ACHN (cell line): Measurements from ENCODE around the gene MYL5.
"Not testable (repeated sequence)": the region's sequence is repeated elsewhere in the genome, so short reads cannot be mapped to it uniquely, and the experiment has no call there.

Experiments used
- DNase-seq: peaks from one replicate; pipeline ENCODE4 v3.0.0-alpha.2; 2015
- in situ Hi-C: cut with HindIII; loops from 2 replicates; pipeline ENCODE4 v1.10.0; 2017; ENCODE audit warnings: low sequenced_read_pairs, low pct_ligation_motif_present, low pct_unique_long_range_greater_than_20kb

MYL5 gene

GRCh38 chr4:666436-666810 lies 7.9 kb upstream of the MYL5 start:
- in situ Hi-C loops = no loop called here
- no peak for DNase-seq

DNA sequence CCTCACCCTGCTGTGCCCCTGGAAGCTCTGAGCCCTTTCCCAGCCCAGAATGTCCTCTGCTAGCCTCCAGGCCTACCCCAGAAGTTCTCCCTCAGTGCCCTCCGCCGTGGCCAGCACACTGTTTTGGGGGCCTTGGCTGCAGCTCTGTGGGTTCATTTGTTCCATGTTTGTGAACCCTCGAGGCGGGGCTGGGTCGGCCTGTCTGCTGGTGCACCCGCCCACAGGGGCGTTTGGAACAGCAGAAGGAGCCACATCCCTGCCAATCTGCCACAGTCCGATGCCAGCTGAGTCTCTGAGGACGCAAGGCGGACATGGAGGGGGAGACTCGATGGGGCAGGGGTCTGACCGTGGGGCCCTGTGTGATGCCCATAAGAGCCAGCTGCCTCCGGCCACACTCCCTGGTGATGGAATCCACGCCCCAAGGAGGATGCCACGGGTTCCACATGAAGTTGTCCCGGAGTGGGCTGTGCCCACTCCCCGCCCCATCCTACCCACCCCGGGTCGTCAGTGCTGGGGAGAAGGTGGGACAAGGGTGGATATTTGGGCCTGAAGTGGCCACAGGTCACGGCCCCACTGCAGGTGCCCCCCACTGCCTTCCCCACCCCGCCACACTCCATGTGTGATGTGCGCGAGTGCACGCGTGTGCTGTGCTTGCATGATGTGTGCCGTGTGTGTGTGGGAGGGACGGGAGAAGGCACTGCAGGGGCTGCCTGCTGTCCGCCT lies 7.4 kb upstream of the MYL5 start:
- in situ Hi-C loops = no loop called here

DNA sequence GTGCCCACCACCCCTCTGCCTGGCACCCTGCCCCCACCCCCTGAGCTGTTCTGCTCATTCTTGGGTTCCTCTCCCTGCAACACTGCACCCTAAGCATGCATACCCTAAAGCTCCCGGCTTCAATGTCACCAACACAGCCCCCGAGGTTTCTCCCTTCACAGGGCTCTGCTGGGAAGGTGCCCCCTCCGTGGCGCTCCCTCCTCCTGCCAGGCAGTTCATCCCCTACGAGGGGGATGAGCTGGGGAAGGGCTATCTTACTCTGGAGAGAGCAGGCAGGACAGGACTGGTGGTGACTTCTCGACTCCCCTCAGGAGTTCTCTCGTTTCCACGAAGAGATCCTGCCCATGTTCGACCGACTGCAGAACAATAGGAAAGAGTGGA lies 6.8 kb upstream of the MYL5 start:
- DNase-seq = no peak
- in situ Hi-C loops = no loop called here

More for the DNA sequence above, 7.4 kb upstream of the MYL5 start:
- no peak for DNase-seq

GRCh38 chr4:668219-668618 lies 6.1 kb upstream of the MYL5 start:
- in situ Hi-C loops, DNase-seq: not testable (repeated sequence)

DNA sequence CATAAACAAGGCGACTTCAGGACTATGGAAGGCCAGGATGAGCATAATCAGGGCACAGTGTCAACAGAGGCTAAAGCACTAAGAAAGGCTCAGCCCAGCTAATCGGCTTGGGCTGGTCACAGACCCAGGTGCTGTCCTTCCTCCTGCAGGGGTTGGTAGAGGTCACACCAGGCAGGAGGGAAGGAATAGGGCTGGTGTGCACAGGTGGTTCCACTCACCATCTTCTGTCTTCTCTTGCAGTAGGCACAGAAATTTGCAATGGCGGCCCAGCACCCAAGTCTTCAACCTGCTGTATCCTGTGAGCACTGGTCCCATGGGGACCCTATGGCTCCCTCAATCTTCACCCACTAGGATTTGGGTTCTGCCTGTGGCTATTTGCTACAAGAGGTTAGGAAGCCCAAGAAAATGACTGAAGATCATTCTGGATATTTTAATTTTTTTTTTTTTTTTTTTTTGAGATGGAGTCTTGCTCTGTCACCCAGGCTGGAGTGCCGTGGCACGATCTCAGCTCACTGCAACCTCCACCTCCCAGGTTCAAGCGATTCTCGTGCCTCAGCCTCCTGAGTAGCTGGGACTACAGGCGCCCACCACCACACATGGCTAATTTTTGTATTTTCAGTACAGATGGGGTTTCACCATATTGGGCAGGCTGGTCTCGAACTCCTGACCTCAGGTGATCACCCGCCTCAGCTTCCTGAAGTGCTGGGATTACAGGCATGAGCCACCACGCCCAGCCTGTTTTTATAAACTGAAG lies 4.4 kb upstream of the MYL5 start:
- DNase-seq, in situ Hi-C loops: not testable (repeated sequence)

GRCh38 chr4:671769-672168 lies 2.6 kb upstream of the MYL5 start:
- in situ Hi-C loops = no loop called here
- DNase-seq = no peak

GRCh38 chr4:673349-674091 lies 822 bp upstream of the MYL5 start:
- DNase-seq = peak; percentile 27
- in situ Hi-C loops = no loop called here

GRCh38 chr4:675036-675882 lies 917 bp downstream of the MYL5 start:
- in situ Hi-C loops = no loop called here

DNA sequence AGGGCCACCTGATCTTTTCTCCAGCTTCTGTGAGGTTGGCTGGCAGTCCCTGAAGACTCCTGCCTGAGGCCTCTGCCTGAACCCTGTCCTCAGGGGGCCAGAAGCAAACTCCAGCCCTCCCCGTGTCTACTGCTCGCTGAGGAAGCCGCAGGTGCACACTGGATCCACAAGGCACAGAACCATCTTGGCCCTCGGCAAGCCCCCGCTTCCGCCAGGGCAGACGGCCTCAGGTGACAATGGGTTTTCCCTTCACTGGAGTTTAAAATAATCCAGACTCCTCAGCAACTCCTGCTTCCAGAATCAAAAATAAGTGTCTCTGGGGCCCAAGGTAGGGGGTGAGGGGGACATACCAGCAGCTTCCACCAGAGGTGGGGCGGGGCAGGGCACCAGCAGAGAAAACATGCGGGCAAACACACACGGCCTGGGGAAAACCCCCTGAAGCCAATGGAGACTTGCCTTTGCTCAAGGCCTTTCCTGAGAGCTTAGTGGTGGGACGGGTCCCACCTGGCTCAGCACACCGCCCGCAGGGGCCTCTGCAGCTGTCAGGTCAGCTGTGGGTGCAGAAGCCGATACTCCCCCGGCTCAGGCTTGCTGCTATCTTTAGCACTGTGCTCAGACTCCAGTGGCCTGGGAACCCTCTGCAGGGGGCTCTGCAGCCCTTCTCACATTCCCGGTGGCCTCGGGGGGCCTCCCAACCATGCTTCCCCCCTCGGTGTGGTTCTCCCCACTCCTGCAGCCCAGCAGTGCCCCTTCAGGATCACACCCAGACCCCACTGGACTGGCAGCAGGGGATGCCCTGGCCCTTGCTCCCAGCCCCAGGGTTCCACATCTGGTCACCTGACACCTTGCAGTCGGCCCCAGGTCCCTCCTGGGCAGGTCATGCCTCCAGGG lies 1.9 kb downstream of the MYL5 start:
- in situ Hi-C loops = no loop called here
- DNase-seq = no peak

More at GRCh38 chr4:675036-675882, 917 bp downstream of the MYL5 start:
- DNase-seq = peak; percentile 4

DNA sequence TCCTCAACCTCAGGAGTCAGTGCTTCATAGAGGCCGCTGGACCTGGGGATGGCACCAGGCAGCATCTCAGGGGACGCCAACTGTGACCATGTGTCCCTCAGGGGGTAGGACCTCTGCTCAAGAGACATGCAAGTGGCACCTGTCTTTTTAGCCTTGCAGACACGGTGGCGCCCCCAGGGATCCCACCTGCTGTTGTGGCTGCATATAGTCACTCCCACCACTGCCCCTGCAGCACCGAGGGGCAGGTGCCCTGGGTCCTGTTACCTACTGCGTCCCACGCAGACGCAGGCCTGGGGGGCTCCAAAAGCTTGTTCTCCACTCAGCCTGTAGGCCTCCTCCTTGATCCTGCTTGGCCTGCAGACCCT lies 2.5 kb downstream of the MYL5 start:
- in situ Hi-C loops = no loop called here
- no peak for DNase-seq

- in situ Hi-C loops = no loop called here
- no peak for DNase-seq
These were observed 3.3 kb downstream of the MYL5 start for GRCh38 chr4:677431-678293.

- in situ Hi-C loops = no loop called here
- no peak for DNase-seq
These were observed 4.2 kb downstream of the MYL5 start for GRCh38 chr4:678331-679103.

GRCh38 chr4:679104-679481 lies 4.8 kb downstream of the MYL5 start:
- in situ Hi-C loops = no loop called here
- no peak for DNase-seq

- in situ Hi-C loops = no loop called here
- DNase-seq = no peak
These were observed 5.3 kb downstream of the MYL5 start for GRCh38 chr4:679629-680028.

GRCh38 chr4:680091-680490 lies 5.7 kb downstream of the MYL5 start:
- no peak for DNase-seq
- in situ Hi-C loops = no loop called here

DNA sequence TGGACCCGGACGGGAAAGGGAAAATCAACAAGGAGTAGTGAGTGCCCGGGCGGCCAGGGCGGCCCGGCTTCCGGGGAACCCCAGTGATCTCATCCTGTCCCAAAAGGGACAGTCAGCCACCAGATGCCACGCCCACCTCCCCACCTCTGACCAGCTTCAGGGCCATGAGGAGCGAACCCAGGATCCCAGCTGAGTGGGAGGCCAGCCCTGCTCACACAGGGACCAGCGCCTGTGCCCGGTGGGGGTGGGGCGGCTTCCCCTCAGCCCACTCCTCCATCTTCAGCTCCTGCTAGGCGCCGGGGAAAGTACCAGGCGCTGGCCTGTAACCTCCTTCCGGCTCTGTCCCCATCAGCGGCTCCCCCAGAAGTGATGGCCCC lies 6.2 kb downstream of the MYL5 start:
- DNase-seq = no peak
- in situ Hi-C loops = no loop called here
